Breast epithelium (tissue), 4 donors: Measurements from ENCODE around the gene COL9A1. TPM values are rescaled to one million over a fixed set of nuclear protein-coding genes. Genes with fewer than 3 reads are reported as not detected.

Experiments
- DNase-seq, 2 donors: peaks; one replicate each; pipeline ENCODE4 v3.0.0-alpha.2; 2019; ENCODE audit warnings: low spot score in 2 of 2
- H3K27ac ChIP-seq, 2 donors: fragments of 200-600 bp; sonication (generic) in 1 of 2; one replicate each; pipeline ENCODE4 v1.5.1; 2016 to 2019; ENCODE audit warnings: mild to moderate bottlenecking in 1 of 2
- H3K27me3 ChIP-seq, 2 donors: fragments of 200-600 bp; sonication (generic) in 1 of 2; one replicate each; pipeline versions ENCODE4 v1.5.1 to v1.6.0; 2017 to 2019; ENCODE audit warnings: control low read depth in 1 of 2, mild to moderate bottlenecking in 1 of 2
- H3K36me3 ChIP-seq: fragments of 200-600 bp; one replicate; pipeline ENCODE4 v1.5.1; 2019
- H3K4me1 ChIP-seq, 2 donors: fragments of 200-600 bp; sonication (generic); one replicate each; pipeline ENCODE4 v1.5.1; 2016 to 2019; ENCODE audit warnings: control low read depth in 1 of 2
- H3K4me3 ChIP-seq, 3 donors: fragments of 200-600 bp; sonication (generic); 1 replicate in 2 of 3; 2 replicates in 1 of 3; pipeline ENCODE4 v1.5.1; 2016 to 2019; ENCODE audit warnings: mild to moderate bottlenecking in 3 of 3, moderate library complexity in 2 of 3
- H3K9me3 ChIP-seq, 2 donors: fragments of 200-600 bp; sonication (generic) in 1 of 2; one replicate each; pipeline ENCODE4 v1.5.1; 2016 to 2019; ENCODE audit warnings: control low read depth in 1 of 2
- POLR2A ChIP-seq: fragments of 450-650 bp; IDR thresholded peaks from one replicate; pipeline ENCODE4 v1.6.1; 2016; ENCODE audit warnings: antibody characterized with exemption, mild to moderate bottlenecking, moderate library complexity
- POLR2AphosphoS5 ChIP-seq, 3 donors: sonication (generic); formaldehyde crosslinking; IDR thresholded peaks; one replicate each; pipeline ENCODE4 v1.6.1; 2017; ENCODE audit warnings: antibody characterized with exemption in 3 of 3
- intact Hi-C: fragments of 100-400 bp; cut with DNase I; formaldehyde crosslinking; loops from one replicate; pipeline ENCODE4 v1.15.1; 2023; ENCODE audit warnings: low total_unique reads
- total RNA-seq, 3 donors: library from RNA; depleted of rRNA; stranded (reverse); fragments of >200 nt; gene quantifications; one replicate each; pipeline ENCODE4 v1.1.0, GENCODE V29; 2016
- TF ChIP-seq, protein P1 (sequence below), 3 donors: fragments of 450-650 bp; IDR thresholded peaks; one replicate each; pipeline ENCODE4 v1.5.1; 2016 to 2017; ENCODE audit warnings: antibody characterized with exemption in 3 of 3, mild to moderate bottlenecking in 3 of 3, moderate library complexity in 3 of 3

The COL9A1 gene
- total RNA-seq, 3 donors from 2014 or later = 0.32 TPM; not detected in 2

DNA sequence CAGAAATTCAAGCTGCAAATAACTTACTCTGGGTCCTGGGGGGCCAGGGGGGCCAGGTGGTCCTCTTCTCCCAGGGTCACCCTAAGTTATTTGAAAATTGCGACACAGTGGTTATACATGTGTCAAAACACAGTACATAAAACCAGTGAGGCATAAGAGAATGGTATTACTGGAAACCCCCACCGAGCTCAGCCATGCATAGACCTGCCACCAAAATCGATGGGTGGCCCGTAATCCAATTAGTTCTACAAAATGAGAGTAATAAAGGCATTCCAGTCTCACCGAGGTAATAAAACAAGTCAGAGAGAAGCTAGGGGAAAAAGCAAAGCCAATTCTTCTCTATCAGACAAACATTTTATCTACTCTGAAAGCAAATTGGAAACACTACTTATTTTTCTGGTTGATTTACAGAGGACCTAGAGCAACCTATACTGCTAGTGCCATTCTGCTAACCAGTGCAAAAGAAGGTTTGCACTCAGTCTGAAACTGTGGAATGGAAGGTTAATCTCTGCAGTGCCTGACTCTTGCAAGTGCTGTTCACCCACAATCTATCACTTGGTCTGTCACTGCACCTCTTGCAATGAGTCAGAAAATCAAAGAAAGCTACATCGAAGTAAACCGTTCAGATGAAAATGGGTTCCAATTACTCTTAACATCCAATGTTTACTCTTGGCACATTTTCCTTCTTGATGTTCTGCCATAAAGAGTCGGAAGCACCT is 32.4 kb downstream of the COL9A1 start:
- intact Hi-C loops = no loop called here
- Histone ChIP-seq H3K9me3 (no peaks in the 10 kb centered on the region), H3K4me1 (no peaks in the 10 kb centered on the region), H3K36me3 (no peaks in the 10 kb centered on the region), H3K4me3 (no peak overlapping the region), H3K27me3 (no peaks in the 10 kb centered on the region), H3K27ac (no peak overlapping the region)
- no peak for TF ChIP-seq POLR2AphosphoS5 (IDR thresholded peaks at IDR 0.05)
- TF ChIP-seq, protein P1, sequence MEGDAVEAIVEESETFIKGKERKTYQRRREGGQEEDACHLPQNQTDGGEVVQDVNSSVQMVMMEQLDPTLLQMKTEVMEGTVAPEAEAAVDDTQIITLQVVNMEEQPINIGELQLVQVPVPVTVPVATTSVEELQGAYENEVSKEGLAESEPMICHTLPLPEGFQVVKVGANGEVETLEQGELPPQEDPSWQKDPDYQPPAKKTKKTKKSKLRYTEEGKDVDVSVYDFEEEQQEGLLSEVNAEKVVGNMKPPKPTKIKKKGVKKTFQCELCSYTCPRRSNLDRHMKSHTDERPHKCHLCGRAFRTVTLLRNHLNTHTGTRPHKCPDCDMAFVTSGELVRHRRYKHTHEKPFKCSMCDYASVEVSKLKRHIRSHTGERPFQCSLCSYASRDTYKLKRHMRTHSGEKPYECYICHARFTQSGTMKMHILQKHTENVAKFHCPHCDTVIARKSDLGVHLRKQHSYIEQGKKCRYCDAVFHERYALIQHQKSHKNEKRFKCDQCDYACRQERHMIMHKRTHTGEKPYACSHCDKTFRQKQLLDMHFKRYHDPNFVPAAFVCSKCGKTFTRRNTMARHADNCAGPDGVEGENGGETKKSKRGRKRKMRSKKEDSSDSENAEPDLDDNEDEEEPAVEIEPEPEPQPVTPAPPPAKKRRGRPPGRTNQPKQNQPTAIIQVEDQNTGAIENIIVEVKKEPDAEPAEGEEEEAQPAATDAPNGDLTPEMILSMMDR (IDR thresholded peaks at IDR 0.05) = no peak
- no peak for TF ChIP-seq POLR2A
- DNase-seq = no peak

DNA sequence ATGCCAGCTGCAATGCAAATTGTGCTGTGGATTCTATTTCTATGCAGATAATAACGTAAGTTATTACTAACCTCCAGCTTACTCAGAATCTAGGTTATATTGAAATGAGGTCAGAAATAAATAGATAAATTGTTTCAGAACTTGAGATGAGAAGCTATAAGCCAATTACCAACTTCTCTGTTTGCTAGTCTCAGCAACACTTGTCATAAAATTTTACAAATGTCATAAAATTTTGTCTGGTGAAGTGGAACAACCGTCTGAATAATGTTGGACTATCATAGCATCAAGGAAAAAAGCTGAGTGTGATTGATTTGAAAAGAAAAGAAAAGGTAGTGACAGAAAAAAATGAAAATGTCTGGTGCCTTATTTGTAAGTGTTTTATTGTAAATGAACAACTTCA is 36.7 kb downstream of the COL9A1 start:
- no peaks in the 10 kb centered on the region for H3K4me1 ChIP-seq
- intact Hi-C loops = no loop called here

DNA sequence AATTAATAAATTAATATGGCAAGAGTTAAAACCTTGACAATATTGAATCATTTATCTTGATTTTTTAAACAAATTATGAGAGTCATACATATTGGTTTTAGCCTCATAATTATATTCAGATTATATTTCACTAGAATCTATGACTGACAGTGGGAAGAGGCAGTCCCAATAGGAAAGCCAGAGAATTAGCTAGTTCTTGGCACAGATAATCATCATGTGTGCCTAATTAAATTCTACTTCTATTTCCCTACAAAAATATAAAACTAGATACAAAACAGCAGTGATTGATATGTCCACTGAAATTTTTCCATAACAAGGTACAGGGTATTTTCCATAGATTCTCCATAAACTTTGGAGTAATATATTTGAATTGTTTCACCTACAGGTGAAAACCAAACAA is 38.6 kb downstream of the COL9A1 start:
- H3K4me3 ChIP-seq = no peak overlapping the region
- no peak for DNase-seq
- intact Hi-C loops = no loop called here
- no peaks in the 10 kb centered on the region for H3K4me1 ChIP-seq
- H3K27ac ChIP-seq = no peak overlapping the region
- TF ChIP-seq POLR2A (no peak), POLR2AphosphoS5 (IDR thresholded peaks at IDR 0.05) (no peak)
- TF ChIP-seq, protein P1 (IDR thresholded peaks at IDR 0.05) = no peak
- no peaks in the 10 kb centered on the region for H3K9me3 ChIP-seq
- H3K27me3 ChIP-seq = no peaks in the 10 kb centered on the region
- H3K36me3 ChIP-seq = no peaks in the 10 kb centered on the region

More for the DNA sequence above, 36.7 kb downstream of the COL9A1 start:
- Histone ChIP-seq H3K27me3 (no peaks in the 10 kb centered on the region), H3K36me3 (no peaks in the 10 kb centered on the region), H3K9me3 (no peaks in the 10 kb centered on the region), H3K27ac (no peak overlapping the region), H3K4me3 (no peak overlapping the region)
- no peak for TF ChIP-seq POLR2AphosphoS5 (IDR thresholded peaks at IDR 0.05)
- no peak for TF ChIP-seq POLR2A
- TF ChIP-seq, protein P1 (IDR thresholded peaks at IDR 0.05) = no peak
- DNase-seq = no peak

DNA sequence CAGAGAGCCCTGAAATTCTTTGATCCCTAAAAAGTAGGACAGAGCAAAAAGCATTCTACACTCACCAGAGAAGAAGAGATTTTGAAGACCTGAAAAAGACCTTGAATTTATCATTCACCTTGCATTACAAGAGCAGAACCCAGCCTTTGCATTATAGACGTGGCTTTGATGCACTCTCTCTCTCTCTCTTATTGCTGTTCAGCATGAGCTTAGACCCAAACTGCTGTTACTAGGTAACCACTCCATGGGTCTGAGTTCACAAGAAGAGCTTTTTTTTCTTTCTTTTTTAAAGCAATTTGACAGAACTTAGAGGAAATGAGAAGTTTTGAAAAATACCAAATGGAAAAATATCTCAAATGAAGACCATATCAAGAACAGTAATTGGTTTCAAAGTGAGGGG is 44.4 kb downstream of the COL9A1 start:
- Histone ChIP-seq H3K36me3 (no peaks in the 10 kb centered on the region), H3K4me1 (no peaks in the 10 kb centered on the region), H3K27me3 (no peaks in the 10 kb centered on the region), H3K4me3 (no peak overlapping the region), H3K27ac (no peak overlapping the region), H3K9me3 (no peaks in the 10 kb centered on the region)
- no peak for TF ChIP-seq POLR2AphosphoS5 (IDR thresholded peaks at IDR 0.05)
- TF ChIP-seq POLR2A = no peak
- TF ChIP-seq, protein P1 (IDR thresholded peaks at IDR 0.05) = no peak
- intact Hi-C loops = no loop called here
- DNase-seq = no peak

DNA sequence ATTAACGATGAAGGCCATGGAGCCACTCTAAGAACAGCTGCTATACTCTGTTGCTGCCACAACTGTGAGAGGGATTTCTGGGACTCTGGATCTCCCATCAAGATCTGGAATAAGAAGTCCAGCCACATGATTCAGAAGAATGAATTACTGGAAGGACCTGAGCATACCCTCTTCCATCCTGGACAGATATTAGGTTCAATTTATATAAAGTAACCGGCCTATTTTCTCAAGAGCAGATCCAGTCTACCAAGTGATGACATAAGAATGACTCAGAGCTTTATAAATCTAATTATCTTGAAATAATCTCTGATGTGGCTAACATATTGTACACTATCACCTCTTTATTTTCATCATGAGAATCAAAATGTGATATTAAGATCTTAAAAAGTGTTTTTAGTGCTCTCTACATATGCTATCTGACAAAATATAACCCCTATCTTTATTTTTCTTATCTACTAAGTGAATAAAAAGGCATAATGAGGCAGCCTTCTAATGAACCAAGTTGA is 45.1 kb downstream of the COL9A1 start:
- intact Hi-C loops = no loop called here
- no peaks in the 10 kb centered on the region for H3K36me3 ChIP-seq
- H3K4me3 ChIP-seq = no peak overlapping the region
- H3K9me3 ChIP-seq = no peaks in the 10 kb centered on the region
- no peak for DNase-seq
- H3K27me3 ChIP-seq = no peaks in the 10 kb centered on the region
- H3K4me1 ChIP-seq = no peaks in the 10 kb centered on the region
- no peak overlapping the region for H3K27ac ChIP-seq
- TF ChIP-seq POLR2AphosphoS5 (IDR thresholded peaks at IDR 0.05) (no peak), POLR2A (no peak)
- TF ChIP-seq, protein P1 (IDR thresholded peaks at IDR 0.05) = no peak
